Stimulated activated CD8-positive, alpha-beta memory T cell treated with anti-CD3 and anti-CD28 coated beads, Interleukin-2, amount 100 ng/mL, for 1 hour (primary cell): ENCODE measurements around the gene BRMS1L.

Experiments used
- DNase-seq, 2 donors: peaks; one replicate each; pipeline ENCODE4 v3.0.0-alpha.2; 2020; ENCODE audit warnings: low read depth in 2 of 2

The BRMS1L gene

DNA sequence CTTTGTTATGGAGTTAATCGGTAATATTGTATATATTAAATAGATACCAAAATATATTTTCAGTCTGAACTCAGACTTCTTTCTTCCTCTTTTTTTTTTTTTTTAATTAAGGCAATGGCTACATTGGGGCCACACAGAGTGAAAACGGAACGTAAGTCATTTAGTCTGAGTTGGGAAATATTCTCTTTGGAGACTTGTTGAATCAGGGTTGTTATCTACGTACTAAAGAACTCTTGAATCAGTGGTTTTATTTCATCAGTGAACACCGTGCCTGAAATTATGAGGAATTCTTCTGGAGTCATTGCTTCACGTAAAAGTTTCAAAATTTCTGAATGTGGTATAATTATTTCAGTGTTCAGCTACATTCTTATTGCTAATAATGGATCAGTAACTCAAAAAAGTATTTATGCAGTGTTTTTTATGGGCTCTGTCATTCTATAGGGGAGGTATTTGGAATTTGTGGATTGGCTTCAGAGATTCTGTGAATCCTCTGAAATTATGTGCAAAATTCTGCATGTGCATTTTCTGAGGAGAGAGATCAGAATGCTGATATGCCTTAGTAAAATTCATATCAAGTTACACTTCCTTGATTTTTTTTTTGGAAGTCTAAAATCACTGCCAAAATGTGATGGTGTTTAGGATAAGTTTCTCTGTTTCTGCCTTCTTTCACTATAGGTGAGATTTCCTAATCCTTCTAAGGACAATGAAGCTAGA is 39.6 kb downstream of the BRMS1L start:
- no peak for DNase-seq

DNA sequence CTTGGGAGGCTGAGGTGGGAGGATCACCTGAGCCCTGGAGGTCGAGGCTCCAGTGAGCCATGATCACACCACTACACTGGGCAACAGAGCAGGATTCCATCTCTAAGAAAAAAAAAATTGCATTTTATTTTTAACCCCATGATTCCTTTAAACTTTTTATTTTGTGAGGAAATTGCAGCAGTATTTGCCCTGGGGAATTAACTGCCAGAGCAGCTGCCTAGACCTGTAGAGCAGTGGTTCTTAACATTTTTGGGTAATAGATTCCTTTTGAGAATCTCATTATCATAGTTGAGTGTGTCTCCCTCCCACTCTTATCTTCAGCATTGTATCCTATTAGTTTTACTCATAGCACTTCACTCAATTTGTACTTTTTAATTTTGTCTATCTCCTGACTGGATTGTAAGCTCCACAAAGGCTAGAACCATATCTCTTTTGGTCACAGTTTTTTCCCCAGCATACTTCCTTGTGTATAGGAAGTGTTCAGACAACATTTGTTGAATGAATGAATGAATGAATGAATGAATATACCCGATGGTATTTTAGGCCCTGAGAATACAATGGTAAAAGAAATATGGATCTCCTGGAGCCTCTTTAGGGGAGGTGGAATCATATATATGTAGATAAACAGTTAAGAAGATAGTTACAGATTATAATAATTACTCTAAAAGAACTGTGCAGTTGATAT is 40.6 kb downstream of the BRMS1L start:
- DNase-seq = no peak

DNA sequence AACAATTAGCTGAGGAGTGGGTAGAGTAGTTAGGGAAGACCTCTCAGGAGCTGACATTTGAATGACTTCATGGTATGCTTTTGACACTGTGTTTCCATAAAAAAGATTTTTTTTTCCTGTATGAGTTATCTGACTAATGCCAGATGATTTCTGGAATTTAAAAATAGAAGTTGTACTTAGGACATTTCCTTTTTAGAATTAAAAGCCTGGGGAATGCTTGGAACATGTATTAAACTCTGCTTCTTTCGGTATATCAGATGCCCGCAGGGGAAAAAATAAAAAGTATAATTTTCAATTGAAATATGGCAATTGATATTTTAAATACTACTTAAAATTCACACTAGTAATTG is 41.1 kb downstream of the BRMS1L start:
- no peak for DNase-seq

DNA sequence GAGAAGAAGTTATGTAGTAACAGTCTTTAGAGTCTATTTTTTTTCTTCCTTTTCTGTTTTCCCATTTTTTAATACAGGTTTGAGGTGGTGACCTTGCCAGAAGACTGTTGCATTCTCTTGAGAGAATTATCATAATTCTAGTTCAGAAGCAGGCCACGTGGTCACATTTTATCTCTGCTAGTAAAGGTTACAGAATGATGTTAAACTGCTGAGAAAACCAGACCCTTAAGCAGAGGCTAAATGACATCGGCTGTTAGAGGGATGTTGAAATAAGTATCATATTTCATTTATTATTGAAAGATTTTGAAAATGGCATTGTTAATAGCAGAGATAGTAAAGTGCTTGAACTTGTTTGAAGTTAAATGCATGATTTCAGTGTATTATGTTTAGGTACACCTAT is 49.2 kb downstream of the BRMS1L start:
- DNase-seq = no peak

DNA sequence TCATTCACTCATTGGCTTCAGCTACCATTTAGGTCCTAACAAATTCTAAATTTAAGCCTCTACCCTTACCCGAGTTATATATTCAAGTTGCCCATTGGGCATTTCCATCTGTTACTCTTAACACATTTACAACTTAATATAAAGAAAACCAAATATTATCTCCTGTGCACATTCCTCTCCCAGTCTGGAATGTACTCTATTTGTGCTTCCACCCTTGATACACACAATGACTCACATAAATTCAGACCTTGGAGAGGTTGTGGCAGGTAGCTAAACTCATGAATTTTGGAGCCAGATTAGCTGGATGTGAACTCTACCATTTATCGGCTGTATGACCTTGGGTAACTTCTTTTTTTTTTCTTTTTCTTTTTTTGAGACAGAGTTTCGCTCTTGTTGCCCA is 51.1 kb downstream of the BRMS1L start:
- no peak for DNase-seq

DNA sequence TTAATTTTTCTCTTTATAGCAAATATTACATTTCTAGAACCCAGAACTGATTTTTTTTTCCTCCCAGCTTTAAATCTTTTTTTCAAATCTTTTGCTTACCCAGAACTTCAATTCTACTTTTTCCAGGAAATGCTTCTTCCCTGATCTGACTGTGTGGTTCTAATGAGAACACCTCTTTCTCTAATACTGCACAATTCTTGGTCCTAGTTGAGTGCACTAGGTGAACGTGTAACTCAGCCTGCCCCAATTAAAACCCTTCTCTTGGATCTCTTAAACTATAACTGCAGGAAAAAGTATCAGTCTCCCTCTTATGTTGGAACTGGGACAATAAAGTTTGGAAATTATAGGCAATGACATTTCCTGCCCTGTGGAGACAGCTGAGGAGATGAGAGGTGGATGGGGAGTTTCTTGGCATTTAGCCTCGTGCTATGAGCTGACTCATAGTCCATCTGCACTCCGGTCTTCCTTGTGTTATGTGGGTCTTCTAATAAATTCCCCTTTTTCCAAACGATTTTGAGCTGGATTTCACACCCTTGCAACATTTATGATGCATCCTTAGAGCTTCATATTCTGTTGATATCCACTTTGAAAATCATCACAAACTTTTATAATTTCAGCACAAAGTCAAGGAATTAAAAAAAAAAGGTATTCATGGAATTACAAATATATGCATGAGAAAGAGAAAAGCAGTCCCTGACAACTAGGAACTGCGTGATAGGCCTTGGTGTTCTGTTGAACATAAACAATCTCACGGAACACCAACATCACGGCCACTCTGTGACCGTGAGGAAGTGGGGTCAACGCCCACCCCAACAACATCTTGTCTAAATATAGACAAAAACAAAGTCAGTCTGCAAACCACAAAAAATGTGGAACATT is 52.4 kb downstream of the BRMS1L start:
- no peak for DNase-seq

DNA sequence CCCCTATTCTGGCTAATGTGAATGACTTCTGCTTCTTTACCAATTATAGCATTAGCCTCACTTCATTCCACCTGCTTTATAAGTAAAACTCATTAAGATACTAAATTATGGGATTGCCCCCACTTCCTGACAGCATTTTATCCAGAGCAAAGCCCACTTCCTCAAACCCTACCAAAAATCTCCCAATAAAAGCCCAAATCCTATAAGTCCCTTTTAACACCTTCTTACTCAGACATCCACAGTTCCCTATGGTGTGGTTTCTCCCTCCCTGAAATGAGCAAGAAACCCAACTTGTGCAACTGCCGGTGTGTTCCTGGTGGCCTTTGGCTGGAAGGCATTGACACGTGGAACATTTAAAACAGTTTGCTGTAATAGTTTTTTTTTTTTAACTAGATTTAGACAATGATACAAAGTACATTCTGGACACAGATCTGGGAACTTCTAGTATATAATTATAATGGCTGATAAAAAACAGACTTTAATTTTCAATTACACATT is 53.1 kb downstream of the BRMS1L start:
- no peak for DNase-seq

DNA sequence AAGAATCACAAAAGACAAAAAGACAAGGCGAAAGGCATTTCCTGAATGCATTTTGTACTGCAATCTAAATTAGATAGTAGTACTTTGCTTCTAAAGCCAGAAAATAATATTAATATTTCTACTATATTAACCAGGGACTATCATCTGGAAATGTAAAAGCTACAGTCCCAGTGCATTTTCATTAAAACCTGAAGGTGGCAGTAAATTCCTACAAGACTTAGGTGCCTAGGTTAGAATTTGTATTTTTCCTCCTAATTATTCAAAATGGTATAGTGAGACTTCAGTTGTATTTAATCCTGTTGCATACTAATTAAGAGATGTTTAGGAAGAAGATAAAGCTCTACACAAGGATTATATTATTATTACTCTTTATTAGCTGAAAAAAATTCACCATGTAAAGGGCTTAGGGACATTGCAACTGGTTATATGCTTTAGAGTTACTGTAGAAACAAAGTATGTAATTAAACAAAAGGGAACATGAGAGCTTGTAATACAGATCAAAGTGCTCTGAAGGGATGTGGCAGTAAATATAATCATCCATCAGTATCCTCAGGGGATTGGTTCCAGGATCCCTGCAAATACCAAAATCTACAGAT is 53.6 kb downstream of the BRMS1L start:
- DNase-seq = no peak

DNA sequence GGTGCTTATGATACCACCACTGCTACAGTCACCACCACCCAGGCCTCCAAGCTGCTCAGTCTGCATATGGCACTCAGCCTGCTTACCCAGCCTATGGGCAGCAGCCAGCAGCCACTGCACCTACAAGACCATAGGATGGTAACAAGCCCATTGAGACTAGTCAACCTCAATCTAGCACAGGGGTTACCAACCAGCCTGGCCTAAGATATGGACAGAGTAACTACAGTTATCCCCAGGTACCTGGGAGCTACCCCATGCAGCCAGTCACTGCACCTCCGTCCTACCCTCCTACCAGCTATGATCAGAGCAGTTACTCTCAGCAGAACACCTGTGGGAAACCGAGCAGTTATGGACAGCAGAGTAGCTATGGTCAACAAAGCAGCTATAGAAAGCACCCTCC is 55.1 kb downstream of the BRMS1L start:
- no peak for DNase-seq

DNA sequence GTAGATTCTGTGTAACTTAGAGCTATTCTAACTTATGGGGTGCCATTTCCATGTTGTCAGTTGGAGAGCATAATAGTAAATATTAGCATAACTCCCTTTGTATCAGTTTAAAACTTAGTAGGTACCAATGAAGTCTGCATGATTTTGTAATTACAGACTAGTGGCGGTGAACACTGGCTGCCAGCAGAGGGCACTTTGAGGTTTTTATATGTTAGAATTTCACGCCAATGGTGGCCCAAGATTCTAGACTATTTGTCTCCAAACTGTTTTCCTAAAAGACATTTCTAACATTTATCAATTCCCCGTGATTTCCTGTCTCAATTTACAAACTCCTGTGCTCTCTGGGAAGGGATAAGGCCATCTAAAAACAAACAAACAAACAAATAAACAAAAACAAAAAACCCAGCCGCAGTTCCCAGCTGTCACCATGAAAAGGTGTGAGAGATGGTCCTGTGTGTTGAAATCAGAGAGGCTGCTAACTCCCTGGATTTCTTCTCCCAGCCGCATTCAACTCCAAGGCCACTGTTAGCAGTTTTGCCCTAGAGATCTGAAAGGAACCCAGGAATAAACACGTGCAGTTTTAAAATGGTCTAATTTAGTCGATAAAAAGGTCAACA is 57.6 kb downstream of the BRMS1L start:
- no peak for DNase-seq

DNA sequence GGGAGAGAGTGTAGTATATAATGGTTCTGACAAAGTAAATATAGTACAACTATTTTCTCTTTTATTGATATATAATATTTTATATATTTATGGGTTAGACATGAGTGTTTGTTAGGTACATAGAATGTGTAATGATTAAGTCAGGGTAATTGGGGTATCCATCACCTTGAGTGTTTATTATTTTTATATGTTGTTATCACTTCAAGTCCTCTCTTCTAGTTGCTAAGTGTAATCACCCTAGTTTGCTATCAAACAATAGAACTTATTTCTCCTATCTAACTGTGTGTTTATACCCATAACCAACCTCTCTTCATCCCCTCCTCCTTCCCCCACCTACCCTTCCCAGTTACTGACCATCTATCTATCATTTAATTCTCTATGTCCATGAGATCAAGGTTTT is 64.2 kb downstream of the BRMS1L start:
- DNase-seq = no peak

DNA sequence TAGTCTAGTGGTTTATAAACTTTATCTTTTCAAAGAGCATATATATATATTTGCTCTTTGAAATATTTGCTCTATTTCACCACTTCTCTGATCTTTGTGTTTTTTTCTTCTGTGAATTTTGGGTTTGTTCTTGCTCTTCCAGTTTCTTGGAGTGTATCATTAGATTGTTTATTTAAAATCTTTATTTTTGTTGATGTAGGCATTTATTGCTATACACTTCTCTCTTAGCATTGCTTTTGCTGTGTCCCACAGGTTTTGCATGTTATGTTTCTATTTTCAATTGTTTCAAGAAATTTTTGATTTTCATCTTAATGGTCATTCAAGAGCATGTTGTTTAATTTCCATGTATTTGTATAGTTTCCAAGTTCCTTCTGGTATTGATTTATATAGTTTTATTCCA is 69.1 kb downstream of the BRMS1L start:
- DNase-seq = no peak

DNA sequence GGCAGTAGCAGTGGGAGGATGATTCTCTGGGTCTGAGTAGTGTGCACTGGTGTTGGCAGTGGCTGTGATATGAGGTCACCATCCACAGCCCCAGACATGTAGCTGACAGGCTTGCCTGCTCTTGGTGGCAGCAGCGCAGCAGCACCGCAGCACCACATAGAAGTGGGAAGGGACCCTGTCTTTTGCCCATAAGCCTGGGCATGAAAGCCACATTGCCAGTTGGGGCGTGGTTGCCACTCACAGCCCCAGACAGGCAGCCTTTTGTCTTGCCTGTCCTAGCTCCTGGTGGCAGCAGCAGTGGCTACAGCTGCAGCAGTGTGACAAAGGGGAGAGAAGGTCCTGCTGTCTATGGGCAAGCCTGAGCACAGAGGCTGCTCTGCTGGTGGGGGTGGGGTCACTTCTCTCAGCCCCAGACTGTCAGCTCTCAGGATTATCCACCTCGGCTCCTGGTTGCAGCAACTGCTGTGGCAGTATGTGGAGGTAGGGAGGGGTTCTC is 71.5 kb downstream of the BRMS1L start:
- DNase-seq = no peak

DNA sequence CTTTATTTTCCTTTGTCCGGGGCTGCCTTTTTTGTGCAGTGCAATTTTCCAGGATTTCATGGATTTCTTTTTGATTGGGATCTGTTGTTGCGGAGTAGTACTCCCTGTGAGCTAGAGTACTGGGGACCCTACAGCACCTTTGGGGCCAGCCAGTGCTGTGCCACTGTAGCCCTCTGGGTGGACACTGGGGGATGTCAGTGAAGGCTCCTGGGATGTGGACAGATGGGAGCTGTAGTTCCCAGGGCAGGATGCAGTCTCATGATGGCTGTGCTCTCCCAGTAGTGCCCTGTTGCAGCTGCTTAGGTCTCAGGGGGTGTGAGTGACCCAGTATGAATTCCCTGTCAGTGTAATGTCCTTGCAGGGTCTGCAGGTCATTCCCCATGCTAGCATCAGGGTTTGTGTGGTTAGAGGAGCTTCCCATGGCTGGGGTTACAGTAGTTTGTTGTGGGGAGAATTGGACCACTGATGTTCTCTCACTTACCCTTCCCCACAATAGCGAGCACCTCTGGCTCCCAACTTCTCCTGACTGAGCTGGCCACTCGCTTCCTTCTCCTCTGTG is 72.2 kb downstream of the BRMS1L start:
- no peak for DNase-seq

DNA sequence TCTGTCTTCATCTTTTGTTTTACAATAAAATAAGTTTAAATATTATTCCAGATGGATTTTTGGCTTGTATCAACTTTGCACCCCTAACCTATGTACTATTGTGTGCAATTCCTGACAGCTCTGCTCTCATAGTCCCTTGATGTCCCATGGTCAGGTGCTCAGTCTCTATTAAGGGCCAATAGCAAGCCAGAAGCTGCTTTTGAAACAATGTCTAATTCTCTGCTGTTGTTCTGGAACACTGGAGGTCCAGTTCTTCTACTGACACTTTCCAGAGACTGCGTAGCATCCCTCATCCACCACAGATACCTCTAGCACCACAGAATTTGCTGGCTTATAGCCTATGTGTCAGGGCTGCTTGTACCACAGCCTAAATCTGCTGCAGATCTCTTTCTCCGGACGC is 74.6 kb downstream of the BRMS1L start:
- DNase-seq = no peak

DNA sequence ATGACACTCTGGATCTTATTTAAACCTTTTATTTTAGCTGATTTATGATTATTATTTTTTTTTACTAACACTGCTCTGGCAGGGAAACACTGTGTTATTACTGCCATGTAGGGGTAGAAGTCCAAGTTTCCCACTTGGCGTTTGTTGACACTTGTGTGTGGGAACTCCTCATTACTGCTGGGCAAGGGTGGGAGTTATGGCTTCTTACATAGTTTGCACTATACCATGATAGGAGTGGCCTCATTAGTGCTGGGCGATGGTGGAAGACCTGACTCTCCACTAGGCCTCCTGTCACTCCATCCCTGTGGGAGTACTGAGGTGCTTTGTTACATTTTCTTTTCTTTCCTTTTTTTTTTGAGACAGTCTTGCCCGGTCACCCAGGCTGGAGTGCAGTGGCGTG is 83.5 kb downstream of the BRMS1L start:
- DNase-seq = no peak

DNA sequence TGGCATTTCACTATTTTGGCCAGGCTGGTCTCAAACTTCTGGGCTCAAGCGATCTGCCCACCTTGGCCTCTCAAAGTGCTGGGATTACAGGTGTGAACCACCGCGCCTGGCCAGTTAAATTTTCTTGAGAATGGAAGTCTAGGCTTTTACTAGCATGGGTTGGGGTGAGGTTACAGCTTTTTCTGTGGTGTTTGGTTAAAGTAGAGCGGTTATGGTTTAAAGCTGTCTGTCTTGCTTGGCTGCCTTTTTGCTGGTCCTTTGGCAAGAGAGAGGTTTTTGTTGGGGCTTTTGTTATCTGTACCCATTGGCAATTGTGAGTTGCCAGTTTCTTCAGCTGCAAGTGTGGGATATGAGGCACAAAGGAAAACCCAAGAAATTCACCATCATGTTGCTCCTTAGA is 84.1 kb downstream of the BRMS1L start:
- no peak for DNase-seq

DNA sequence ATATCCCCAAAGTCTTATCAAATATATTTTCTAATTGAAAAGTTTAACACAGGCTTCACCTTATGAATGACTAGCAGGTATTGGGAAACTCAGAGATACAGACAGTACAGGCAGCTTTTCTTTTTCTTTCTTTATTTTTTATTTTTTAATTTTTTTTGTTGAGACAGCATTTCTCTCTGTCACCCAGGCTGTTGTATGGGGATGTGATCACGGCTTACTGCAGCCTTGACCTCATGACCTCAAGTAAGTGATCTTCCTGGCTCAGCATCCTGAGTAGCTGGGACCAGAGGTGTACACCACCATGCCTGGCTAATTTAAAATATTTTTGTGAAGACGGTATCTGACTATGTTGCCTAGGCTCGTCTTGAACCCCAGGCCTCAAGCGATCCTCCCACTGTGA is 85.0 kb downstream of the BRMS1L start:
- no peak for DNase-seq

DNA sequence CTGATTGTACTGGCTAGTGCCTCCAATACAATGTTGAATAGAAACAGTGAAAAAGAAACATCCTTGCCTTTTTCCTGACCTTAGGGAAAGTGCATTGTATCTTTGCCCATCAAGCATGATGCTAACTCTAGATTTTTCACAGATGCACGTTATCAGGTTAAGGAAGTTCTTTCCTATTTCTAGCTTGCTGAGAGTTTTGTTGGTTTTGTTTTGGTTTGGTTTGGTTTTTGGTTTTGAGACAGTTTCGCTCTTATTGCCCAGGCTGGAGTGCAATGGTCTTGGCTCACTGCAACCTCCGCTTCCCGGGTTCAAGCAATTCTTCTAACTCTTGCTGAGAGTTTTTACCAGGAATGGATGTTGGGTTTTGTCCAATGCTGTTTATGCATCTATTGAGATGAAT is 89.0 kb downstream of the BRMS1L start:
- DNase-seq = no peak

DNA sequence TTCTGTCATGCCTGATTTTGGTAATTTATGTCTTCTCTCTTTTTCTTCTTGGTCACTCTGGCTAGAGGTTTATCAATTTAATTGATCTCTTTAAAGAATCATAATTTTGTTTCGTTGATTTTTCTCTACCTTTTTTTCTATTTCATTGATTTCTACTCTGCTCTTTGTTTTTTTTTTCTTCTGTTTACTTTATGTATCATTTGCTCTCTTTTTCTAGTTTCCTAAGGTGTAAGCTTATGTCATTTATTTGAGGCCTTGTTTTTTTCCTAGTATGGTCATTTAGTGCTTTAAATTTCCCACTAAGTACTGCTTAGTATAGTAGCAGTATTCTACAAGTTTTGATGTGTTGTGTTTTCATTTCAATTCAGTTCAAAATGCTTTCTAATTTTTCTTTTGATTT is 89.6 kb downstream of the BRMS1L start:
- no peak for DNase-seq
